SW 1271 (cell line): ENCODE measurements around the gene PDE4D.
A peak's percentile ranks its signal among the peaks of the same experiment; 100 is the strongest.

ENCODE experiments used
- DNase-seq, 2 experiments: peaks; one replicate each; lab custom pipeline; 2025; lab: John Stamatoyannopoulos, UW

PDE4D gene

DNA sequence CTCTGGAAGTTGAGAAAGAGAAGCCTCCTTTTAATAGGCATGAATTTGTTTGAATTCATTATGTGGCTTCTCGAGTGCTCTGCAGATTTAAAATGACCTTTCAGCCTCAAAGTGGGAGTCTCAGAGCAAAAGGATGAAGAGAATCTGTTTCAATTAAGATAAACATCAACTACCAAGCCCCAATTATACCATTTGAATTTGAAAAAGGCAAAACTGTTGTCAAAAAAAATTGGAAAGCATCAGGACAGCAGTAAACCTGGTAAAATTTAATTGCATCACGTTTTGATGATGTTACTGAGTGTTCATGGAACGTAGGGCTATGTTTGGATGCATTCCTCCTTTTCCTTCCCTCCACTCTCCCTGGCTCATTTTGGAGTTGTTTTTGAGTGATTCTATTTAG lies 637.2 kb downstream of the PDE4D start:
- no peak for DNase-seq

DNA sequence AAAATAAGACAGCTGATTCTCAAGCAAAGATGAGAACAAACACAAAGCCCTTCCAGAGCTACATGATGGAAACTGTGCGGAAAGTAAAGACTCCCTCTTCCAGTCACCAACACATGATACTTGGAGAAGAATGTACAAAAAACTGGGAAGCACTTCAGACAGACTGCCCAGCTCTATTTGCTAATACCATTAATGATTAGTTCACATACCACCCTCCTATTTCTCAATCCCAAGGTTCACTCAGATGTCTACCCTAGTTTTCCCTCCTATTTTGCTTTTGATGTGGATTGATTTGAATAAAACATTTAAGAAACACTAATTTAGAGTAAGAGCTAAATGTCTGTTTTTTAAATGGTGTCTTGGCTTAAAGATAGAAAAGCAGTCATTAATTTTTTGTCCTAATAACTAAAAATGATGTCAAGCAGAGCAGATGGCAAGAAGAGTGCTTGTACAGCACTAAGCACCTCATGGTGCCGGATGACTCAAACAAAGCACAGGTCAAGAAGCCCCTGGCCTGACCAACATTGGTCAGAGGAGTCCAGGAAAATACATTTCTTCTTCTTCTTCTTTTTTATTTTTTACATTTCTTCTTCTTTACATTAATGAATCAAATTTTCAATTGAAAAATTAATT lies 639.4 kb downstream of the PDE4D start:
- DNase-seq: no peak

DNA sequence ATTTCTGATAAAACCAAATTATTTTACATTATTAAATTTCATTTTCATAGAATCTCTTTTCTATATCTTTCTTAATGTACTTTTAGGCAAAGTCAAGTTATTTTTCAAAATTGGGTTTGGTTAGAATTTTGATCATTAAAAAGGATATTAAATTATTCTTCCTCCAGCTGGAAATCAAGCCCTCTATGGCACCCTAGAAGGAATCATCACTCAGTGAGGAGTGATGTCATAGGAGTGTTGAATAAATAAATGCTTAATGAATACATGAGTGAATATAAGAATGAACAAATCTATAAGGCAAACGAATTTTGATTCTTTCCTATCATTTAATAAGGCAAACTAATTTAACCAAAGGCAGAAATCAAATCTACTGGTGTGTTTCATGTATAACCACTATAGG lies 639.9 kb downstream of the PDE4D start:
- no peak for DNase-seq

DNA sequence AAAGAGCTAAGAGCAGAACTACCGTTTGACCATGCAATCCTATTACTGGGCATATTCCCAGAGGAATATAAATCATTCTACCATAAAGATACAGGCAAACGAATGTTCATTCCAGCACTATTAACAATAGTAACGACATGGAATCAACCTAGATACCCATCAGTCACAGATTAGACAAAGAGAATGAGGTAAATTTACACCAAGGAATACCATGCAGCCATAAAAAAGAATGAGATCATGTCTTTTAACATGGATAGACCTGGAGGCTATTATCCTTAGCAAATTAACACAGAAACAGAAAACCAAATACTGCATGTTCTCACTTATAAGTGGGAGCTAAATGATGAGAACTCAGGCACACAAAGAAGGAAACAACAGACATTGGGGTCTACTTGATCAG lies 641.9 kb downstream of the PDE4D start:
- no peak for DNase-seq

DNA sequence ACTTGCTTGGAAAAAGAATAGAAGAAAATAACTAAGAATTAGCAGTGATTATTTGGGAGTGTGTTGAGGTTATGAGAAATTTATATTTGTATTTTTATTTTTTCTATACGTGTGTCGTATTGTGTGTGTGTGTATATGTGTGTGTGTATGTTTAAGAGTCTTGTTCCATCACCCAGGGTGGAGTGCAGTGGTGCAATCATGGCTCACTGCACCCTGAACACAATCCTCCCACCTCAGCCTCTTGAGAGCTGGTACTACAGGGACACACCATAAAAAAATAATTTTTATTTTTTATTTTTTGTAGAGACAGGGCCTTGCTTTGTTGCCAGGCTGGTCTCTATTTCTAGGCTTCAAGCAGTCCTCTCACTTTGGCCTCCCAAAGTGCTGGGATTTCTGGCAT lies 643.8 kb downstream of the PDE4D start:
- no peak for DNase-seq

DNA sequence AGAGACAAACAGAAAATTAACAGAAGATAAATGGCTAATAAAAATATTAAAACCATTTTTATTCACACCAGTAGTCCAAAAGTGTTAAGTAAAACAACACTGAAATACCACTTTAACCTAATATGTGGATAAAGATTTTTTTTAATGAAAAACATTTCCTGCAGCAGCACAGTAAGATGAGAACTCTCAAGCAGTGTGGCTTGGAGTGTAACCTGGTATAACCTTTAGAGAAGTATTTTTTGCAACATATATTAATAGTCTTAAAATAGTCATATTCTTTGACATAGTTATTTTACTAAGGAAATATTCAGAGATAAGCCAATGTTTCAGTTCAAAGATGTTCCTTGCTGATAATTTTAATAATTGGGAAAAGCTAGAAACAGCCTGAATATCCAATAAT lies 644.4 kb downstream of the PDE4D start:
- no peak for DNase-seq

DNA sequence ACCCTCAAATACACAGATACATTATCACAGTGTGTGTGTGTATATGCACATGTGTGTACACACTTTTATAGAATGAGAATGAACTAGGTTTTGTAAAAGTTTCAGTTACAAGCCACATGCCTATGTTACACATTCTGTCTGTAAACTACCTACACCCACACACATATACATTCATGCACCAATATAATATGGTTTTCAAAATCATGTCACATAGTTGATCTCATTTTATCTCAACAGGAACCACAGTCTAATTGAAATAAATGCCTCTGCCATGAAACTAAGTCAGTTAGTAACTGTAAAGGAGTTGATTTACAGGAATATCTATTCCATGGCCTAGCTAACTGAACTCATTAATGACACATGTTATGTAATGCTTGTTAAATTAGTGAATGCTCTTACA lies 646.6 kb downstream of the PDE4D start:
- DNase-seq: no peak

DNA sequence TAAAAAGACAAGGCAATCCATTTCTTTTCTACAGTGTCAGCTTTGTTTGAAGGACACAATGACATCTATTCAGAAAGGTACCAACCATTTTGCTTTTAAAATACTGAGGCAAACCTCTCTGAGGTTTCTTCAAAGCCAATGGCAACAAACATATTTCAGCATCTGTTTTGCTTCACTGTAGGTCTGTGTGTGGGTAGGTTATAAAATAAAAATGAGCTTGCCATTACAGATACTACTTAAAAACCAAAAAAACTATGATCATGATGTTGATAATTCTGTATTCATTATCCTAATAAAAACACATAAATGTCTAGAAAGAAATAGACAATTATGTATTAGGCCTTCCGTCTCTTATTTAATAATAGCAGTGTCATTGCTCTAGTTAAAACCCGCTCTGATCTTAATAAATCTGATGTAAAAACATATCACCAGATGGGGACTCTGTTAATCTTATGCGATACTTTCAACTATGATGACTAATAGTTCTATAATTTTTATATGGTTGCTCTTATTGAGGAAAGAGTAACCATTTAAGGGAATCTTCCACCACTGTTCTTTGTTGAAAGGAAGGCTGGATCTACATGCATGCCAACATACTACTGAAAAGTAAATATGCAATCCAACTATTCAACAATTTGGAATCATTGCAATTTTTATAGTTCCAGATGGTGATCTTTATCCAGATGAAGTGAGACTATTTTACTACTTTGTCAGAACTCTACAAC lies 647.2 kb downstream of the PDE4D start:
- no peak for DNase-seq

DNA sequence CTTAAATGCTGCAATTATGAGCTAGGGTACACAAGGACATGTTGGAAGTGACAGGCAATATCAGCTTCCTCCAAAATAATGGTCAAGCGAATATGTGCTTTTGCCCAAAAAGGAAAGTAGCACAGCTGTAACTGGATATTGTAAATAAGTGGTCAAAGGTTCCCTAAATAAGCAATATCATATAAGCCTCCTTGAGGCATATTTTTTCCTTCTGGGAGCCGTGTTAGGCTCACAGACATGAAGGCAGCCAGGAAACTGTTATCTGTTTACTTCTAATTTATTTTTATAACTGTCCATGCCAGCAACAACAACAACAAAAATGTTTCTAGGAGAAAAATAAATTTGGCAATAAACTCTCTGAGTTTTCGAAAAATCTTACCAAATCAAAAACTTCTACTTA lies 648.3 kb downstream of the PDE4D start:
- DNase-seq: no peak

DNA sequence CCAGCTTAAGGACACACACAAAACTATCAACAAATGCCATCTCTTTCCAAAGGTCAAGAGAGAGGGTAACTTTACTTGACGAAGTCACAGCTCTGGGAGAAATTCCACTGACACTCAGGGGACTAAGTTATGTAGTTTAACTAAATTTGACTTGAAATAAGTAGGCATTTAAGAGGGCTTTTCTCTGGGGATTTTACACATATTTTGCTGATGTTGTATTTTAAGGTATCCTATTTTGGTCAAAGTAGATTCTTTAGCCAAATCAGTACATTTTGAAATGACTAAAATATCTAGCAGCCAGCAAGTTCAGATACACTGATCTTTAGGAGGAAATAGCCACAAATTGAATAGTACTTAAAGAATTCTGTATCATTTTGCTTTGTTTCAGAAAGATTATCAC lies 652.0 kb downstream of the PDE4D start:
- DNase-seq: no peak

DNA sequence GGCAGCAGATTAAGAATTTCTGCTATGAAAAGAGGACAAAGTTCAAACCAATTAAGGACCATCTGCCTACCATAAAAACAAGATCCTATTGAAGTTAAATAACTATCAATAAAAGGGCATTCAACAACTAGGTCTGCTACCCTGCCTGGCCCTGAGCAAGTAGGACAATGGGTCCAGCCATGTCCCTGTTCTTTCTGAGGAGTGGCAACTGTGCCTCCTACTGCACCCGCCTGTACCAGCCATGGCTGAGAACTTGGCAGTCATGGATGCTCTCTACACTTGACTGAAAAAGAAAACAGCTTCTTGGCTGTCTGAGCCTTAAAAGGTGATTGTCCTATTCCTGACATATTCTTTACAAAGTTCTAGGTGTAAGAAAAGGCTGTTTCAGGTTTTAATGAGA lies 652.4 kb downstream of the PDE4D start:
- DNase-seq: no peak

DNA sequence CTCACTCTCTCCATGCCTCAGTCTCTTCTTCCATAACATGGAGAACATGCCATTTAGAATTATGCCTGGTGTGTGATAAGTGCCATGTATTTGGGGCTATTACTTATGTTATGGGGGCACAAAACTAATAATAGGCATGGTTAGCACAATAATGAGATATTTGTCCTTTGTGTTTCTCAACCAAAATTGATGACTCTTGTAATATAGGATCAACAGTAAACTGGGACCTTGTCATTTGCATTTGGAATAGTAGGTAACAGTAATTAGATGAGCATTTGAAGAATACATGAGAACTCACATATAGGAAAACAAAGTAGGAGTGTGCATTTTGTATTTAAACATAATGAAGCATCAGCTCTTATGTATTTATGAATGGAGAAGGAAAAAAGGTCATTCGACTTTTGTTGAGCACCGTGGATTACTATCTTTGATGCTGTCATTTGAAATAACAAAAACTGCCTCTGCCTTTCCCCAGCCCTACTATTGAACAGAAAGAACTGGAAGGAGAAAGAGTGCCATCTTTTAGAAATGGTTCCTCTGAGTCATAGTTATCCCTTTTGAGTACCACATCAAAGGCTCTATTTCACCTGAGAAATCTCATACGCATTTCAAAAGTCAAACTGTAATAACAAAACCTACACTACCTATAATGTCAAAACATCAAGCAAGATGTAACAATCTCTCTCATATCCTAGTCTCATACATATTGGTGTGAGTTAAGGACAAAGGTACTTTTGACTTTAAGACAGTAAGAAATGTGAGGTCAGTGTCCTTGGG lies 655.2 kb downstream of the PDE4D start:
- no peak for DNase-seq

DNA sequence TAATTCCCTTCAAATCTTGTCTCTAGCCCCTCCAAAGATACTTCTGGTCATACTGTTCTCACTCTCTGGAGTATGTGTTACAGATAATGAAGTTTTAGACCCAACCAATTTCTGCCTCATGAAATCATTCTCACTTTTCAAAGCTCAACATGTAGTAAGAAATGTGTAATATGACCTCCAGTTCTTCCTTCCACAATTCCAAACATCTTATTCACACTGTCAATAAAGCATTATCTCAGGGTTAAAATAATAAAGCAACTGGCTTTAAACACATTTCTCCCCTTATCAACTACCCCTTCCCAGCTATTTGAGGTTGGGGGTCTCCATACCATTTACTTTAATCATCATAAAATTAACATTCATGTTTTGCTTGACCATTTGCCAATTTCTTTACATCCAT lies 656.5 kb downstream of the PDE4D start:
- no peak for DNase-seq

DNA sequence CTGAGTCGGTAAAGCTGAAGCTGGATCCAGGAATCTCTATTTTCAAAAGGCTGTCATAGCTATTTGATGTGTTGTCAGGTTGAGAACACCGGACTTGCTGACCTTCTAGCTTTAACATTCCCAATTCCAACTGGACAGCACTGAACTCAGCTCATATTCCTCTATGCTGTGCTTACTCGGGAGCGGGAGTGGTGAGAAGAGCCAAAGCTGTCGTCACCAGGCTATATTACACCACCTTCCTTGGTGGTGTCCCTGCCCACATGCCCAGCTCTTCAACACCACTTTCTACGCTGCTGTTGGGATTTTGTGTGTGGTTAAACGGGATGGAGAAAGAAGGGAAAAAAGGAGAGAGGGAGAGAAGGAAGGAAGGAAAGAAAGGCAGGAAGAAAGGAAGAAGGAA lies 657.1 kb downstream of the PDE4D start:
- DNase-seq: no peak

DNA sequence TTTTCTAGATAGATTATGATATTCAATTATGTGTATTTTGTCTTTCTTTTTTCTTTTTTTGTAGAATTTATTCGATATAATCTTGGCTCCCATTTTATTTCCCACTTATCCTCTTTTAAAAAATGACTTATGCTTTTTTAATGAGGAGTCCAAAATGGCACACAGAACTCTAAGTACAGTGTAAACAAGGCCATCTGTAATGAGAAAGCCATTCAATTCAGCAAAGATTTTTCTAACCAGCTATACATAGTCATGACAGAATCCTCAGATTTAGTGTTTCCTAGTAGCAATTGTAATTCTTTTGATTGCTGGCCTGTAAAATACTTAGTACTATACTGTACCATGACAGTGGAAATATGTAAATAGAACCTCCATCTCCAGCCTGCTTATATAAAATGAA lies 659.3 kb downstream of the PDE4D start:
- DNase-seq: no peak

DNA sequence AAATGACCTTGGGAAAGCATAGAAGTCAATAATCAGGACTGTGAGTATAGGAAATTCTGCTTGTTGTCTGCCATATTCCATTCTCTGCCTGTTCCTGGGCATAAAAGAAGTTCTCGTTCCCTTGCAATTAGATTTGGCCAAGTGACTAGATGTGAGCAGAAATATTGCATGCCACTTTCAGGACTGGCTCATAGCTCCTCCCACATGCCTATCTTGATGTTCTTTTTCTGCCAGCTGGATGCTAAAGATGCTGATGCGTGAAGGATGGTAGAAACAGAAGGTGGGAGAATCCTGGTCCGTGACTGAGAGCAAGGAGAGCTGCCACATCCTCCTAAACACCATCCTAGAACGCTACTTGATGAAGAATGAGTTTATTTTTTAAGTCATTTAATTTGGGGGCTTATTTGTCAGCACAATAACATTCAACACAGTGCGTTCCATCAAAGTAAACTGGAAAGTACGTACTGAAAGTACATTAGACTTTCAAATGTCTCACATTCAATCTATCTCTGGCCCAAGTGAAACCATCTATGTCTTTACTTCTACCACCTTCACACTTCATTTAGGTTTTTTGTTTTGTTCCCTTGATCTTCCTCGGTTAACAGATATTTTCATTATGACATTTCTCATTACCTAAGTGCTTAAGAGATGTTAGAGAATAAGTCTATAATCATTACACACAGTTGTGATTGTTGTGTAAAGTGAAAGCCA lies 662.1 kb downstream of the PDE4D start:
- DNase-seq: no peak

DNA sequence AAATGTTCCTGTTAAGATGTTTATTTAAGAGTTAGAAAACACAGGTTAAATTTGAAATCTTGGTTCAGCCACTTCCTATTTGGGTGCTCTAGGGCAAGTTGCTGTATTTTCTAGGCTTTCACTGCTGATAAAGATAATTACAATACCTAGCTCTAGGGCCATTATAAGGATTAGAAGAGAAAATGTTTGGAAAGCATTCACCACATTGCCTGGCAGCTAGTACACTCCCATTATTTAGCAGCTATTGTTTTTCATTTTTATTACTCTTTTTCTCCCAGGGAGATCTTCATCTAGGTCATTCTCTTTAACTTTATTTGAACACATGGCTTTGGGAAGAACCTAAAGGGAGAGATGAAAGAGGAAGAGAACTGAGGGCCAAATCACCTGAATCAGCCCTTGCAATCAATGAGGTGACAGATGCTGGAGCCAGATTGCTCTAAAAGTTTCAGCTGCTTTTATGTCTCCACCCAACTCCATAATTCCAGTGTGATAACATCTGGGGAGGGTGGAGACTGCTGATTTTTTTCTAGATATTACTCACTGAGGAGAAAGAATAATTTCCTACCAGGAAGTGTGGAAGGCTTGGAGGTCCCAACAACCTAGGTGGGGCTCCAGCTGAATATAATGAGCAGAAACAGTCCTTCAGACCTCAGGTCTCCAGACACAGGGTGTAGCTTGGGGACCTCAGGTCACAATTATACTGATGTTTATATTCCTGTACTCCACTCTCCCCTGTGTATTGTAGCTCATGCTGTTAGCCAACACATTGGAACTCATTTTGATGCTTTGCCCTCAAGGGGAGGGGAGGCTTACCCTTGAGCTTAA lies 670.6 kb downstream of the PDE4D start:
- no peak for DNase-seq

DNA sequence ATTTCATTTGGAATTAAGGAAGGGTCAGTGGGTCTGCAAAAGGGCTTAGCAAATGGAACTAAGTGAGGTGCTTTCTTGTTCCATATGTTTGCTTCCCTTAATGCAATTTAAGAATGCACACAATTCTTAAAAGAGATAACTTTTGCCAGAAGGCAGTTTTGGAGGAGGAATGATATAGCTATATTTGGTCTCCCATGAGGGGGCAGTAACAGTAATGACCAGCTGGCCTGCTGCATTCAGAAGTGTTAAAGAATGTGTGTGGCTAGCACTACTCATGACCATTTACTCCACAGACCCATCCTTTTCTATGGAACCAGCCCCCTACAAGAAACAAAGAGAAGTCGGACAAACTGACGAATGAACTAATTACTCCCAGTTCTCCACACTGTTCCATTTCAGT lies 671.8 kb downstream of the PDE4D start:
- no peak for DNase-seq

DNA sequence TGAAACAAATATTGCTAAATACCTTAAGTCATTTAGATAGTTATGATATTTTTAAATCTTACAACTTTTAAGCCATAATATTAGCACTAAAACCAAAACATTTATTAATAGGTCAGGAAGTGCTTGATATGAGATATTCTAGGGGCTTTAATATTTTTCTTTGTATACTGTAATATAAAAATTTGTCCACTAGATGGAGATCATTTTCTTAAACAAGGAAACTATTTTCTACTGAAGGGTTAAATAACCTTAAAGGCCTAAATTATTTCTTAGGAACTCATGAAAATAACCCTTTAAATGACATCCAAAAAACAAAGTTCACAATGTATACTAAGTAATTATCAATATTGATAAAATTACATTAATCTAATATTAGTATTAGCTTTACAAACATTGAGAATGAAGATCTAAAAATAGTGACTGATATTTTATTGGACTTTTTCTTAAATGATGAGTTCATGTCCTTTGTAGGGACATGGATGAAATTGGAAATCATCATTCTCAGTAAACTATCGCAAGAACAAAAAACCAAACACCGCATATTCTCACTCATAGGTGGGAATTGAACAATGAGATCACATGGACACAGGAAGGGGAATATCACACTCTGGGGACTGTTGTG lies 675.0 kb downstream of the PDE4D start:
- DNase-seq: peak in 1 of 2 experiments; percentile 24

DNA sequence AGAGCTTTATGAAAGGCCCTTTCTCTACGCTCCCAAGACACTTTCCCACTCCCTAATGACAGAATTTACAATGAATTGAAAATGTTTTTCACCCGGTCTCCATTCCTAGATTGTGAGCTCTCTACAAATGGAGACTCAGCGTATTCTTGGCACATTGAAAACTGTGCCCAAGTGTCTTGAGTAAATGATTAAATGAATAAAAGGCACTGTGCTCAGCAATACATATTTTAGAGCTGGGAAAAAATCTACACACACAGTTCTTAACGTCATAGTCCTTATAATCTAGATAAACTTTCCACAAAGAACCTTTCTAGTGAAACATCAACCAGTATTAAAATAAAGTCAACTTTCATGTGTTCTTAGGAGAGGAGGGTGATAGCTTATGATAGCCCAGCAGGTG lies 676.7 kb downstream of the PDE4D start:
- no peak for DNase-seq

DNA sequence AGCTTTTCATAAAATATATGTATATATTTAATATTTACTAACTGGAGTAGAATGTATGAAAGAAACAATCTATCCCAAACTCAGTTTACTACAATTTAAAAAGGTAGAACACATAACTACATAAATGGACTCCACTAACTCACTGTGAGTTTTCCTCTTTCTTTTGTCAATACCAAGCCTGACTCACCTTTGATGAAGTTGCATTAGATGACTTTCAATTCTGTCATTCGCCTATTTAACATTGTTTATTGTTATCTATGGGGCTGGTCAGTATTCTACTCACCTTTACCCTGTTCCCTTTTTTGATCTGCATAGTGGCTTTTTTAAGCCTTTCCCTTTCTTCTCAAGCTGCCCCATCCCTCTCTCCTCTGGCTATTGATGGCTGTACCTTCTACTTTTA lies 680.9 kb downstream of the PDE4D start:
- DNase-seq: no peak
